Transverse colon (tissue), 4 donors: ENCODE measurements around the gene ANAPC4.

ENCODE experiments used
- EP300 ChIP-seq: sonication (generic); formaldehyde crosslinking; IDR thresholded peaks from one replicate; pipeline ENCODE4 v1.6.1; 2017; ENCODE audit warnings: antibody characterized with exemption, low read depth
- POLR2A ChIP-seq: fragments of 450-650 bp; IDR thresholded peaks from one replicate; pipeline ENCODE4 v1.6.1; 2016; ENCODE audit warnings: antibody characterized with exemption, mild to moderate bottlenecking, moderate library complexity
- POLR2AphosphoS5 ChIP-seq, 3 donors: sonication (generic); formaldehyde crosslinking; IDR thresholded peaks; one replicate each; pipeline ENCODE4 v1.6.1; 2016; ENCODE audit warnings: antibody characterized with exemption in 3 of 3
- TF ChIP-seq, protein P1 (sequence below), 5 experiments: fragments of 200-600 bp in 3 of 5; fragments of 450-650 bp in 2 of 5; sonication (generic) in 3 of 5; IDR thresholded peaks; 1 replicate in 2 of 5; 2 replicates in 3 of 5; pipeline ENCODE4 v1.5.1; 2016 to 2017; ENCODE audit warnings: antibody characterized with exemption in 5 of 5, inconsistent platforms in 3 of 5, mild to moderate bottlenecking in 2 of 5, moderate library complexity in 1 of 5

DNA sequence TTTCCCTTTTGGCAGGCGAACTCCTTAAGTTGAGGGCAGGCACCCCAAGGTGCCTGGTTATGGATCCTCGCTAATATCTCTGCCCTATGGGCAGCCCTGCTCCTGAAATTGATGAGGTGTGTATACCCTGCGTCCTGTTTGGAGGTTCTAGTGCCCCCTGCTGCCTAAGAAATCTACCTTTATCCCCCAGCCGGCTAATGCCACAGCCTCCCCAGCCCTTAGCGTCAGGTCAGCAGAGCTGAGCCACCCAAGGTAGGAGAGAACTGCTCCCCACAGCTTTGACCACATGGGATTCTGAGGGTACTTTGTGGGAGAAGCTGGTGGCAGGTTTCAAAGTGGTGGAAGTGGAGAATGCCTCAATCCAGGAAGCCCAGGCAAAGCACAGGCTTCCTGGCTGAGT is 50.8 kb downstream of the ANAPC4 start:
- TF ChIP-seq POLR2A, result no peak
- TF ChIP-seq, protein P1, sequence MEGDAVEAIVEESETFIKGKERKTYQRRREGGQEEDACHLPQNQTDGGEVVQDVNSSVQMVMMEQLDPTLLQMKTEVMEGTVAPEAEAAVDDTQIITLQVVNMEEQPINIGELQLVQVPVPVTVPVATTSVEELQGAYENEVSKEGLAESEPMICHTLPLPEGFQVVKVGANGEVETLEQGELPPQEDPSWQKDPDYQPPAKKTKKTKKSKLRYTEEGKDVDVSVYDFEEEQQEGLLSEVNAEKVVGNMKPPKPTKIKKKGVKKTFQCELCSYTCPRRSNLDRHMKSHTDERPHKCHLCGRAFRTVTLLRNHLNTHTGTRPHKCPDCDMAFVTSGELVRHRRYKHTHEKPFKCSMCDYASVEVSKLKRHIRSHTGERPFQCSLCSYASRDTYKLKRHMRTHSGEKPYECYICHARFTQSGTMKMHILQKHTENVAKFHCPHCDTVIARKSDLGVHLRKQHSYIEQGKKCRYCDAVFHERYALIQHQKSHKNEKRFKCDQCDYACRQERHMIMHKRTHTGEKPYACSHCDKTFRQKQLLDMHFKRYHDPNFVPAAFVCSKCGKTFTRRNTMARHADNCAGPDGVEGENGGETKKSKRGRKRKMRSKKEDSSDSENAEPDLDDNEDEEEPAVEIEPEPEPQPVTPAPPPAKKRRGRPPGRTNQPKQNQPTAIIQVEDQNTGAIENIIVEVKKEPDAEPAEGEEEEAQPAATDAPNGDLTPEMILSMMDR (IDR thresholded peaks at IDR 0.05), result no peak
- no peak for TF ChIP-seq EP300
- no peak for TF ChIP-seq POLR2AphosphoS5 (IDR thresholded peaks at IDR 0.05)
